Thyroid gland (tissue), 4 donors: ENCODE data around the gene CHML. TPM values are rescaled to one million over a fixed set of nuclear protein-coding genes. Genes with fewer than 3 reads are reported as not detected.

ENCODE experiments used
- DNase-seq, 2 donors: peaks; one replicate each; pipeline ENCODE4 v3.0.0-alpha.2; 2019
- H3K27ac ChIP-seq, 3 donors: fragments of 200-600 bp; sonication (generic); 1 replicate in 2 of 3; 2 replicates in 1 of 3; pipeline ENCODE4 v1.5.1; 2016 to 2019; ENCODE audit warnings: mild to moderate bottlenecking in 1 of 3, moderate library complexity in 1 of 3
- H3K27me3 ChIP-seq: fragments of 200-600 bp; sonication (generic); one replicate; pipeline ENCODE4 v1.5.1; 2019
- H3K36me3 ChIP-seq, 2 donors: fragments of 200-600 bp; sonication (generic); one replicate each; pipeline ENCODE4 v1.5.1; 2016 to 2019
- H3K4me1 ChIP-seq, 2 donors: fragments of 200-600 bp; sonication (generic); one replicate each; pipeline ENCODE4 v1.5.1; 2017 to 2019
- H3K4me3 ChIP-seq, 3 donors: fragments of 200-600 bp; sonication (generic); replicated peaks in 1 of 3; 1 replicate in 2 of 3; 2 replicates in 1 of 3; pipeline ENCODE4 v1.5.1; 2016; ENCODE audit warnings: mild to moderate bottlenecking in 1 of 3
- H3K9me3 ChIP-seq: fragments of 200-600 bp; sonication (generic); one replicate; pipeline ENCODE4 v1.5.1; 2017
- POLR2A ChIP-seq, 2 donors: fragments of 450-650 bp; IDR thresholded peaks; one replicate each; pipeline ENCODE4 v1.6.1; 2017; ENCODE audit warnings: antibody characterized with exemption in 2 of 2, mild to moderate bottlenecking in 2 of 2, moderate library complexity in 1 of 2
- WGBS, 2 donors: methylation state at CpG; one replicate each; pipeline ENCODE4 v1.1.5; 2017; 5-methylcytosine and 5-hydroxymethylcytosine counted together
- intact Hi-C: fragments of 100-400 bp; cut with DNase I; formaldehyde crosslinking; loops from one replicate; pipeline ENCODE4 v1.15.1; 2023
- total RNA-seq, 4 donors: library from RNA; depleted of rRNA; stranded (reverse); fragments of >200 nt; gene quantifications; one replicate each; pipeline ENCODE4 v1.2.3, GENCODE V29; 2016
- TF ChIP-seq, protein P1 (sequence below), 6 experiments: fragments of 200-600 bp in 3 of 6; fragments of 450-650 bp in 3 of 6; sonication (generic) in 3 of 6; IDR thresholded peaks; one replicate each; pipeline ENCODE4 v1.5.1; 2016 to 2019; ENCODE audit warnings: antibody characterized with exemption in 6 of 6, mild to moderate bottlenecking in 2 of 6, inconsistent platforms in 1 of 6, moderate library complexity in 1 of 6

Gene CHML
- total RNA-seq, 4 donors from 2014 or later: 7.9 to 13.9 (median 11.3) TPM

DNA sequence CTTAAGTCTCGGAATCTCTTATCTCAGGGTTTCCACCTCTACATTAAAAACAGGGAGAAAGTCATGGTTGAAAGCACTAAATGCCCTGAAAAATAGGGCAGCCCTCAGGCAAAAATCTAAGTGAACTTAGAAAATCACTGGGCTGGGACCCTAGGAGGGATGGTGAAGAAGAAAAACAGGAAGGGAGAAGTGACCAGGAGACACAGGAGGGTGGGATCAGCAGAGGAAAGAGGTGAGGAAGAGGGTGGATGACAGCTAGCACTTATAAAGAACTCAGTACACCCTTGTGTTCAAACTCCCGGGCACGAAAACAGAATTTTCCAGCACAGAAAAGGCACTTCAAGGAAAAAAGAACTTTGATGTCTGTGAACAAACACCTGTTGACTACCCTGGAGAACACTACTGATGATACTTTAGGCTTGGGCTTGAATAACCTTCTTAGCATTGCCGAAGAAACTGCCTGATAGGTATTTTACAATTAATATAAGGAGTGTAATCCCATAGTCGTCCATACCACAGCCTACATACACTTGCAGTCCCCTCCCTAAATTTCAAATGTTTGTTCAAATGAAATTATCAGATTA lies 2.0 kb downstream of the CHML start:
- TF ChIP-seq, protein P1, sequence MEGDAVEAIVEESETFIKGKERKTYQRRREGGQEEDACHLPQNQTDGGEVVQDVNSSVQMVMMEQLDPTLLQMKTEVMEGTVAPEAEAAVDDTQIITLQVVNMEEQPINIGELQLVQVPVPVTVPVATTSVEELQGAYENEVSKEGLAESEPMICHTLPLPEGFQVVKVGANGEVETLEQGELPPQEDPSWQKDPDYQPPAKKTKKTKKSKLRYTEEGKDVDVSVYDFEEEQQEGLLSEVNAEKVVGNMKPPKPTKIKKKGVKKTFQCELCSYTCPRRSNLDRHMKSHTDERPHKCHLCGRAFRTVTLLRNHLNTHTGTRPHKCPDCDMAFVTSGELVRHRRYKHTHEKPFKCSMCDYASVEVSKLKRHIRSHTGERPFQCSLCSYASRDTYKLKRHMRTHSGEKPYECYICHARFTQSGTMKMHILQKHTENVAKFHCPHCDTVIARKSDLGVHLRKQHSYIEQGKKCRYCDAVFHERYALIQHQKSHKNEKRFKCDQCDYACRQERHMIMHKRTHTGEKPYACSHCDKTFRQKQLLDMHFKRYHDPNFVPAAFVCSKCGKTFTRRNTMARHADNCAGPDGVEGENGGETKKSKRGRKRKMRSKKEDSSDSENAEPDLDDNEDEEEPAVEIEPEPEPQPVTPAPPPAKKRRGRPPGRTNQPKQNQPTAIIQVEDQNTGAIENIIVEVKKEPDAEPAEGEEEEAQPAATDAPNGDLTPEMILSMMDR (IDR thresholded peaks at IDR 0.05): no peak
- TF ChIP-seq POLR2A (IDR thresholded peaks at IDR 0.05): peak in 1 of 2 donors; percentile 38
- H3K9me3 ChIP-seq: no peaks in the 10 kb centered on the region
- H3K27me3 ChIP-seq: no peaks in the 10 kb centered on the region
- DNase-seq: peak; percentile 22 to 24
- intact Hi-C loops: no loop called here
- 30 to 32% methylated on average over 5 of the region's 5 CpGs for WGBS, 2 donors
- H3K4me1 ChIP-seq: peaks cover 18 to 27% of the 10 kb centered on the region in 2 donors
- no peak overlapping the region for H3K4me3 ChIP-seq
- no peaks in the 10 kb centered on the region for H3K36me3 ChIP-seq
- H3K27ac ChIP-seq: peak overlapping the region in 1 of 3 donors; percentile 25

GRCh38 chr1:241637604-241638003 lies 2.6 kb downstream of the CHML start:
- intact Hi-C loops: no loop called here
- TF ChIP-seq POLR2A (IDR thresholded peaks at IDR 0.05): no peak
- TF ChIP-seq, protein P1 (IDR thresholded peaks at IDR 0.05): no peak
- Histone ChIP-seq H3K9me3 (no peaks in the 10 kb centered on the region), H3K27ac (peak overlapping the region in 1 of 3 donors; percentile 25), H3K36me3 (no peaks in the 10 kb centered on the region), H3K4me3 (no peak overlapping the region), H3K4me1 (peaks cover 18 to 27% of the 10 kb centered on the region in 2 donors), H3K27me3 (no peaks in the 10 kb centered on the region)
- DNase-seq: no peak
- WGBS, 2 donors: 59 to 67% methylated on average over 4 of the region's 4 CpGs

GRCh38 chr1:241637046-241637590 lies 3.1 kb downstream of the CHML start:
- no peak for TF ChIP-seq POLR2A (IDR thresholded peaks at IDR 0.05)
- TF ChIP-seq, protein P1 (IDR thresholded peaks at IDR 0.05): no peak
- no peak for DNase-seq
- no peak overlapping the region for H3K4me3 ChIP-seq
- intact Hi-C loops: no loop called here
- H3K36me3 ChIP-seq: no peaks in the 10 kb centered on the region
- H3K4me1 ChIP-seq: peaks cover 18 to 27% of the 10 kb centered on the region in 2 donors
- H3K27me3 ChIP-seq: no peaks in the 10 kb centered on the region
- peak overlapping the region in 1 of 3 donors; percentile 25 for H3K27ac ChIP-seq
- H3K9me3 ChIP-seq: no peaks in the 10 kb centered on the region

DNA sequence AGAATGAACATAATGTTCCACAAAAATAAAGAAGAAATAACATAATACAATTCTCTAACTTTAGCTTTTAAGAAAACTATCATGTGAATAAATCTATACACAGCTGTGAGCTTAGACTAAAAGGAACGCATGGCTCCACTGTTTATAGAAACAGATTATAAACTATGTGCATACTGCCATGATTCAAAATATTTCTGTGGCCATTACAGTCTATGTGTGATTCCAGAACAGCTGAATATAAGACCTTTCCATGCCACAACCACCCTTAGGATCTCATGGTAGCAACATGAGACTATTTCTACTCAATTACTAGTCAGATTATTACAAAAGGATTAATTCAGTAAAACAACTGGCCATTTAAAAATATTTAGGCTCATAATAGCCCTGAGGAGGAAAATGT lies 3.9 kb downstream of the CHML start:
- H3K27ac ChIP-seq: no peak overlapping the region
- no peak overlapping the region for H3K4me3 ChIP-seq
- no peak for DNase-seq
- H3K36me3 ChIP-seq: no peaks in the 10 kb centered on the region
- H3K4me1 ChIP-seq: peaks cover 18 to 27% of the 10 kb centered on the region in 2 donors
- no peaks in the 10 kb centered on the region for H3K9me3 ChIP-seq
- 87% methylated on average over 1 of the region's 1 CpG for WGBS, 2 donors
- intact Hi-C loops: no loop called here
- TF ChIP-seq, protein P1 (IDR thresholded peaks at IDR 0.05): no peak
- no peak for TF ChIP-seq POLR2A (IDR thresholded peaks at IDR 0.05)
- H3K27me3 ChIP-seq: no peaks in the 10 kb centered on the region

DNA sequence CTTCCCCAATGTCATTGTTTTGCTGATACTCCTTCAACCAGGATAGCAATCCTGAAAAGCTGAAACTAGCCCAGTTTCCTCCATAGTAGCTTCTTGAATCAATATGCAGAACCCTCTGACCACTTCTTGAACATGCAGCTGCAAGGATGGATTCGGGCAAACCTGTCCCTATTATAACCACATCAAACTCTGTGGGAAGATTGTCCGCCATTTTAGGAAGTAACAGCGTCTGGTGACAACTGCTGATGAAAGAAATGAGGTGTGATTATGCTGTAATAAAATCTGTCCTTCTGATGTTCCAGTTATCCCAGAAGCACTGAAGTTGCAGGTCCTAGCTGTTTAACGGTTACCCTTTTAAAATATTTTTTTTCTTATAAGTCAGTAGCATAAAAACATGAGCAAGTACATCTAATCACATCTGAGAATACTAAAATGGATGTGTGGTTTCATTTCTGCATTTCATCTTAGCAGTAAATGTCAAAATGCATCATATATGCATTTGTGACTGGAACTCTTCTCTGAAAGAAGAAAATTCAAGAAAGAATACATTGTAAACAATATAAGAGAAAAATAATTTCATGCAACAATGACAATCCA lies 4.5 kb downstream of the CHML start:
- H3K36me3 ChIP-seq: no peaks in the 10 kb centered on the region
- H3K27ac ChIP-seq: no peak overlapping the region
- TF ChIP-seq, protein P1 (IDR thresholded peaks at IDR 0.05): no peak
- no peak for TF ChIP-seq POLR2A (IDR thresholded peaks at IDR 0.05)
- no peaks in the 10 kb centered on the region for H3K27me3 ChIP-seq
- intact Hi-C loops: no loop called here
- no peak for DNase-seq
- H3K4me1 ChIP-seq: peaks cover 18 to 27% of the 10 kb centered on the region in 2 donors
- no peak overlapping the region for H3K4me3 ChIP-seq
- H3K9me3 ChIP-seq: no peaks in the 10 kb centered on the region
- WGBS, 2 donors: 94 to 96% methylated on average over 4 of the region's 4 CpGs
